ENCODE data around the gene MKLN1. TPM values are rescaled to one million over a fixed set of nuclear protein-coding genes. Genes with fewer than 3 reads are reported as not detected.

The MKLN1 gene
- total and polyA plus RNA-seq, 4 donors, result 7.1 to 48.4 (median 25.5) TPM

GRCh38 chr7:131431289-131431688, 103.6 kb downstream of the MKLN1 start:
- H3K27me3 ChIP-seq (ENCODE audit: control insufficient read depth in 4 of 4, insufficient read depth in 4 of 4, low read length in 3 of 4), result no peaks in the 10 kb centered on the region
- no peak overlapping the region for H3K27ac ChIP-seq (ENCODE audit: low read depth in 1 of 2, low read length in 2 of 2)
- WGBS, result 81% methylated on average over 3 of the region's 3 CpGs
- H3K9ac ChIP-seq (ENCODE audit: low read depth in 1 of 2, low read length in 2 of 2), result no peak overlapping the region
- no peak for TF ChIP-seq JUND (IDR thresholded peaks at IDR 0.05)
- no peak for TF ChIP-seq SP1 (IDR thresholded peaks at IDR 0.05)
- no peak for TF ChIP-seq GABPA (IDR thresholded peaks at IDR 0.05 in 1 of 2, conservative IDR thresholded peaks at IDR 0.05 in 1 of 2)
- H3K9me3 ChIP-seq (ENCODE audit: control insufficient read depth in 4 of 4, low read length in 3 of 4), result no peaks in the 10 kb centered on the region
- no peak for DNase-seq (ENCODE audit: low spot score)
- H3K4me1 ChIP-seq (ENCODE audit: control insufficient read depth in 4 of 4, insufficient read depth in 4 of 4, low read length in 3 of 4), result no peaks in the 10 kb centered on the region
- peaks cover 0 to 5% (median 4%) of the 10 kb centered on the region in 4 donors for H3K36me3 ChIP-seq (ENCODE audit: control insufficient read depth in 4 of 4, insufficient read depth in 3 of 4, low read depth in 1 of 4, low read length in 3 of 4)
- no peak overlapping the region for H3K4me3 ChIP-seq (ENCODE audit: low read depth in 1 of 3, low read length in 3 of 3)

GRCh38 chr7:131431756-131432155, 104.1 kb downstream of the MKLN1 start:
- Histone ChIP-seq H3K9ac (ENCODE audit: low read depth in 1 of 2, low read length in 2 of 2) (no peak overlapping the region), H3K4me1 (ENCODE audit: control insufficient read depth in 4 of 4, insufficient read depth in 4 of 4, low read length in 3 of 4) (no peaks in the 10 kb centered on the region), H3K27ac (ENCODE audit: low read depth in 1 of 2, low read length in 2 of 2) (no peak overlapping the region), H3K27me3 (ENCODE audit: control insufficient read depth in 4 of 4, insufficient read depth in 4 of 4, low read length in 3 of 4) (no peaks in the 10 kb centered on the region), H3K9me3 (ENCODE audit: control insufficient read depth in 4 of 4, low read length in 3 of 4) (no peaks in the 10 kb centered on the region), H3K4me3 (ENCODE audit: low read depth in 1 of 3, low read length in 3 of 3) (no peak overlapping the region), H3K36me3 (ENCODE audit: control insufficient read depth in 4 of 4, insufficient read depth in 3 of 4, low read depth in 1 of 4, low read length in 3 of 4) (peaks cover 0 to 5% (median 4%) of the 10 kb centered on the region in 4 donors)
- 91% methylated on average over 3 of the region's 3 CpGs for WGBS
- no peak for TF ChIP-seq RAD21 (IDR thresholded peaks at IDR 0.05)
- no peak for TF ChIP-seq EGR1 (IDR thresholded peaks at IDR 0.05; ENCODE audit: low read depth in 2 of 2)
- no peak for TF ChIP-seq MAX (IDR thresholded peaks at IDR 0.05)
- no peak for TF ChIP-seq ZBTB33 (IDR thresholded peaks at IDR 0.05)
- no peak for TF ChIP-seq CTCF (IDR thresholded peaks at IDR 0.05; ENCODE audit: low read depth, low read length, missing input control)
- TF ChIP-seq ATF3 (IDR thresholded peaks at IDR 0.05), result no peak
- TF ChIP-seq NR2F2 (IDR thresholded peaks at IDR 0.05), result no peak
- TF ChIP-seq FOXA1 (IDR thresholded peaks at IDR 0.05), result no peak
- no peak for TF ChIP-seq RXRA (IDR thresholded peaks at IDR 0.05)
- TF ChIP-seq GABPA (IDR thresholded peaks at IDR 0.05 in 1 of 2, conservative IDR thresholded peaks at IDR 0.05 in 1 of 2), result no peak
- no peak for TF ChIP-seq TAF1 (conservative IDR thresholded peaks at IDR 0.05)
- no peak for TF ChIP-seq HNF4G (IDR thresholded peaks at IDR 0.05)
- no peak for DNase-seq (ENCODE audit: low spot score)

GRCh38 chr7:131436384-131436783, 108.7 kb downstream of the MKLN1 start:
- Histone ChIP-seq H3K9me3 (ENCODE audit: control insufficient read depth in 4 of 4, low read length in 3 of 4) (no peaks in the 10 kb centered on the region), H3K4me3 (ENCODE audit: low read depth in 1 of 3, low read length in 3 of 3) (no peak overlapping the region), H3K36me3 (ENCODE audit: control insufficient read depth in 4 of 4, insufficient read depth in 3 of 4, low read depth in 1 of 4, low read length in 3 of 4) (peaks cover 3 to 29% (median 14%) of the 10 kb centered on the region in 4 donors), H3K27ac (ENCODE audit: low read depth in 1 of 2, low read length in 2 of 2) (no peak overlapping the region), H3K9ac (ENCODE audit: low read depth in 1 of 2, low read length in 2 of 2) (no peak overlapping the region), H3K27me3 (ENCODE audit: control insufficient read depth in 4 of 4, insufficient read depth in 4 of 4, low read length in 3 of 4) (no peaks in the 10 kb centered on the region), H3K4me1 (ENCODE audit: control insufficient read depth in 4 of 4, insufficient read depth in 4 of 4, low read length in 3 of 4) (no peaks in the 10 kb centered on the region)
- no peak for DNase-seq (ENCODE audit: low spot score)
- WGBS, result 77% methylated on average over 3 of the region's 3 CpGs
- TF ChIP-seq RXRA (IDR thresholded peaks at IDR 0.05) (no peak), NR2F2 (IDR thresholded peaks at IDR 0.05) (no peak), RAD21 (IDR thresholded peaks at IDR 0.05) (no peak), HNF4G (IDR thresholded peaks at IDR 0.05) (no peak), TAF1 (conservative IDR thresholded peaks at IDR 0.05) (no peak), MAX (IDR thresholded peaks at IDR 0.05) (no peak), EGR1 (IDR thresholded peaks at IDR 0.05; ENCODE audit: low read depth in 2 of 2) (no peak), CTCF (IDR thresholded peaks at IDR 0.05; ENCODE audit: low read depth, low read length, missing input control) (no peak), YY1 (IDR thresholded peaks at IDR 0.05) (no peak), HNF4A (conservative IDR thresholded peaks at IDR 0.05) (no peak), FOXA2 (IDR thresholded peaks at IDR 0.05) (no peak), ZBTB33 (IDR thresholded peaks at IDR 0.05) (no peak), ATF3 (IDR thresholded peaks at IDR 0.05) (no peak), SP1 (IDR thresholded peaks at IDR 0.05) (no peak), JUND (IDR thresholded peaks at IDR 0.05) (no peak), GABPA (IDR thresholded peaks at IDR 0.05 in 1 of 2, conservative IDR thresholded peaks at IDR 0.05 in 1 of 2) (no peak), FOXA1 (IDR thresholded peaks at IDR 0.05) (no peak)
